HepG2 (cell line): ENCODE results near the gene TBC1D22A. TPM values are rescaled to one million over a fixed set of nuclear protein-coding genes. Genes with fewer than 3 reads are reported as not detected.

Experiments used
- ATAC-seq: fragments of 200-7000 bp; cut with Tn5 transposase; 3 replicates; pipeline ENCODE4 v1.9.1; 2020; ENCODE audit warnings: mild to moderate bottlenecking, moderate library complexity
- BruUV-seq: library from RNA; stranded (reverse); fragments of 400-500 nt; replicated peaks from 2 replicates; lab custom pipeline; 2021; lab: Mats Ljungman, UMichigan
- CTCF ChIA-PET: fragments of 300-600 bp; formaldehyde crosslinking; extraction: SDS; loops from one replicate; lab custom pipeline; 2021; ENCODE audit warnings: low total read pairs, inconsistent platforms, low intra/inter-chr PET ratio; lab: Yijun Ruan, JAX
- POLR2A ChIA-PET: fragments of 350-600 bp; sonication (Branson Sonifier 250); formaldehyde crosslinking; loops from one replicate; lab custom pipeline; 2020; ENCODE audit warnings: antibody characterized with exemption, inconsistent platforms; lab: Yijun Ruan, JAX
- DNase-seq: peaks from one replicate; pipeline ENCODE4 v3.0.0-alpha.2; 2015; ENCODE audit warnings: low spot score
- FAIRE-seq: peaks from 3 replicates; lab custom pipeline; 2011; peaks lifted over from hg19 to GRCh38; lab: Jason Lieb, UNC
- H2AFZ ChIP-seq: one replicate; pipeline ENCODE4 v1.6.1; 2011; ENCODE audit warnings: low read length, inconsistent platforms
- H3K27ac ChIP-seq: fragments of 300-600 bp; 3 replicates; pipeline ENCODE4 v1.8.0; 2011; ENCODE audit warnings: mixed run types, mild to moderate bottlenecking, mixed read lengths, low read length, inconsistent platforms; ENCODE audit not compliant: insufficient read depth; ENCODE audit errors: extremely low read length
- H3K27me3 ChIP-seq, 2 experiments: fragments of 200-600 bp in 1 of 2; 2 replicates in 1 of 2; 3 replicates in 1 of 2; pipeline versions ENCODE4 v1.6.0 to v1.8.0; 2011; ENCODE audit warnings: low read length in 2 of 2, mild to moderate bottlenecking in 2 of 2, moderate library complexity in 2 of 2, inconsistent platforms in 1 of 2; ENCODE audit not compliant: insufficient read depth in 2 of 2, control insufficient read depth in 1 of 2
- H3K36me3 ChIP-seq, 2 experiments: fragments of 200-600 bp in 1 of 2; replicated peaks in 1 of 2; 2 replicates in 1 of 2; 3 replicates in 1 of 2; pipeline versions ENCODE4 v1.5.1 to v1.8.0; 2011; ENCODE audit warnings: low read length in 2 of 2, inconsistent platforms in 1 of 2; ENCODE audit not compliant: insufficient read depth in 2 of 2, control insufficient read depth in 1 of 2
- H3K4me1 ChIP-seq: 2 replicates; pipeline ENCODE4 v1.5.1; 2012; ENCODE audit warnings: low read length, inconsistent platforms; ENCODE audit not compliant: insufficient read depth
- H3K4me2 ChIP-seq: 2 replicates; pipeline ENCODE4 v1.6.0; 2011; ENCODE audit warnings: low read depth, low read length, inconsistent platforms
- H3K4me3 ChIP-seq, 3 experiments: fragments of 200-600 bp in 1 of 3; sonication (generic), shearing (Covaris generic) in 1 of 3; replicated peaks in 1 of 3; 2 replicates each; pipeline ENCODE4 v1.5.1; 2011 to 2016; ENCODE audit warnings: low read length in 3 of 3, inconsistent platforms in 2 of 3, low read depth in 2 of 3, mild to moderate bottlenecking in 2 of 3, control low read depth in 1 of 3, mixed read lengths in 1 of 3; ENCODE audit not compliant: insufficient read depth in 1 of 3
- H3K79me2 ChIP-seq: one replicate; pipeline ENCODE4 v1.6.1; 2011; ENCODE audit warnings: low read length, inconsistent platforms; ENCODE audit not compliant: insufficient read depth
- H3K9ac ChIP-seq: 2 replicates; pipeline ENCODE4 v1.6.0; 2011; ENCODE audit warnings: mild to moderate bottlenecking, low read depth, low read length, inconsistent platforms; ENCODE audit not compliant: insufficient read depth
- H3K9me3 ChIP-seq: 2 replicates; pipeline ENCODE4 v1.5.1; 2012; ENCODE audit warnings: mild to moderate bottlenecking, low read length
- H4K20me1 ChIP-seq: 2 replicates; pipeline ENCODE4 v1.6.0; 2011; ENCODE audit warnings: inconsistent platforms, mild to moderate bottlenecking, low read length, moderate library complexity; ENCODE audit not compliant: insufficient read depth
- GTF2F1 ChIP-seq: fragments of 150-350 bp; IDR thresholded peaks from 2 replicates; pipeline ENCODE4 v1.6.1; 2014; ENCODE audit warnings: low read length
- NR2F6 ChIP-seq, 2 experiments: IDR thresholded peaks; 2 replicates each; pipeline ENCODE4 v1.6.1; 2016; ENCODE audit warnings: antibody characterized with exemption in 1 of 2, mild to moderate bottlenecking in 1 of 2
- TARDBP ChIP-seq: sonication (generic); formaldehyde crosslinking; IDR thresholded peaks from 2 replicates; pipeline ENCODE4 v1.8.0; 2022; ENCODE audit warnings: mild to moderate bottlenecking, missing genetic modification reagents
- ZNF160 ChIP-seq: sonication (generic); formaldehyde crosslinking; IDR thresholded peaks from 2 replicates; pipeline ENCODE4 v1.8.0; 2022; ENCODE audit warnings: mild to moderate bottlenecking, inconsistent platforms, missing genetic modification reagents
- ZNF501 ChIP-seq: sonication (generic); formaldehyde crosslinking; IDR thresholded peaks from 2 replicates; pipeline ENCODE4 v1.5.1; 2020; ENCODE audit warnings: mild to moderate bottlenecking, moderate library complexity, missing genetic modification reagents
- ZNF616 ChIP-seq: sonication (generic); formaldehyde crosslinking; IDR thresholded peaks from 2 replicates; pipeline ENCODE4 v1.5.0; 2020; ENCODE audit warnings: low read depth, mild to moderate bottlenecking, missing genetic modification reagents
- ZNF7 ChIP-seq: IDR thresholded peaks from 2 replicates; pipeline ENCODE4 v1.6.1; 2016; ENCODE audit warnings: missing biosample characterization, missing genetic modification reagents
- ZNF883 ChIP-seq: sonication (generic); formaldehyde crosslinking; IDR thresholded peaks from 2 replicates; pipeline ENCODE4 v1.5.1; 2020; ENCODE audit warnings: mild to moderate bottlenecking, missing genetic modification reagents; ENCODE audit errors: not compliant biosample characterization
- WGBS: methylation state at CpG from one replicate; pipeline ENCODE4 v1.1.6; 2017; ENCODE audit warnings: low lambda C conversion rate; 5-methylcytosine and 5-hydroxymethylcytosine counted together
- in situ Hi-C: cut with HindIII; loops from 2 replicates; pipeline ENCODE4 v1.10.0; 2017; ENCODE audit warnings: low pct_unique_long_range_greater_than_20kb; ENCODE audit not compliant: extremely low pct_ligation_motif_present
- intact Hi-C: fragments of 100-400 bp; cut with micrococcal nuclease; formaldehyde crosslinking; loops from one replicate; pipeline ENCODE4 v1.10.0; 2022; ENCODE audit not compliant: unreplicated experiment
- polyA plus RNA-seq, 8 experiments: library from polyadenylated mRNA; depleted of rRNA in 3 of 8; stranded (reverse) in 7 of 8; unstranded in 1 of 8; fragments of >200 nt; fragmentation: Illumina TruSeq in 4 of 8; extraction: Trizol in 4 of 8; gene quantifications; 2 replicates each; pipeline versions ENCODE4 v1.2.1 to v1.2.3, GENCODE V29; 2011 to 2016; ENCODE audit warnings: low read depth in 4 of 8, missing spikeins in 1 of 8, mixed read lengths in 1 of 8; ENCODE audit not compliant: insufficient read depth in 1 of 8
- total RNA-seq, 5 experiments: library from RNA; depleted of rRNA; stranded (reverse); fragments of >200 nt; fragmentation: Illumina TruSeq; extraction: Trizol; gene quantifications; 2 replicates each; pipeline ENCODE4 v1.2.3, GENCODE V29; 2016; ENCODE audit warnings: low read depth in 1 of 5
- TF ChIP-seq, protein P1 (sequence below): sonication (generic); formaldehyde crosslinking; IDR thresholded peaks from 2 replicates; pipeline ENCODE4 v1.9.0; 2021; ENCODE audit warnings: missing genetic modification reagents, borderline replicate concordance
- TF ChIP-seq, protein P2 (sequence below): sonication (generic); formaldehyde crosslinking; IDR thresholded peaks from 2 replicates; pipeline ENCODE4 v1.4.0; 2020; ENCODE audit warnings: missing genetic modification reagents

Gene TBC1D22A
- total and polyA plus RNA-seq, 2 of the 13 experiments (the other 11 are each of a cell fraction or from before 2014, with no cell fraction given): 17.3 to 18.0 TPM

- Histone ChIP-seq H3K27ac (peak overlapping the region; percentile 95), H3K9ac (no peak overlapping the region), H3K4me2 (no peak overlapping the region), H3K9me3 (no peaks in the 10 kb centered on the region), H3K4me1 (peaks cover 64% of the 10 kb centered on the region), H3K79me2 (peaks cover 2% of the 10 kb centered on the region), H3K4me3 (no peak overlapping the region), H2AFZ (no peak overlapping the region), H4K20me1 (no peaks in the 10 kb centered on the region), H3K36me3 (peaks cover 1 to 4% of the 10 kb centered on the region in 2 experiments; a peak in 2 of 5 replicates), H3K27me3 (no peaks in the 10 kb centered on the region)
- CTCF ChIA-PET: no interaction called here
- no peak for FAIRE-seq
- 93% methylated on average over 10 of the region's 11 CpGs for WGBS
- no peak for TF ChIP-seq GTF2F1
- intact Hi-C loops: no loop called here
- in situ Hi-C loops: no loop called here
- no peak for ATAC-seq
- POLR2A ChIA-PET: no interaction called here
- DNase-seq: no peak
- BruUV-seq: no TSS peak
Observed at GRCh38 chr22:46933040-46933930, 170.8 kb downstream of the TBC1D22A start.

DNA sequence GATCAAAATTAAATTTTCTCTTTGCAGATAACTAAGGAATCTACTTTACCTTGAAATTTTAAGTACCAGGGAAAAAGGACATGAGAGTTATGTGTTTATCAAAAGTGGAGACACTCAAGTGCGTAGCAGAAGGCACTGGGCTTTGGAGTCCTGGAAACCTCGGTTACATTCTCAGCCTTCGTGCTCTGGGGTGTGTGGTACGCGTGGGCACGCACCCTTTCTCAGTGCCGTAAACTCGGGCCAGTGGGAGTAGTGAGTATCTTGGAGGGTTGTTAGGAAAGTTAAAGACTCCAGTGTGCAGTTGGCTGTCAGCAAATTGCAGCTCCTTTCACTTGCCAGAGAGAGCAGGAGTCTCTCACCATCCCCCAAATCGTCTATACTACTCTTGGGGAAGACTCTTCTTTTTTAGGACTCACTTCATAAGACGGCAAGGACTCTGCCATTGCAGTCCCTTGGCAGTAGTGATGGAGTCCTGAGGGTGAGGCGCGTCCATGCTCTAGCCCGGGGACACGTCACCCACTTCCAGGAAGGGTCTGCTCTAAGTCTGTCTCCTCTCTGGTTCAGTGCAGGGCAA, 171.8 kb downstream of the TBC1D22A start:
- DNase-seq: no peak
- peaks cover 65% of the 10 kb centered on the region for H3K4me1 ChIP-seq
- intact Hi-C loops (no loop called here), in situ Hi-C loops (no loop called here)
- peaks cover 2% of the 10 kb centered on the region for H3K79me2 ChIP-seq
- H3K27me3 ChIP-seq: no peaks in the 10 kb centered on the region
- no peaks in the 10 kb centered on the region for H3K9me3 ChIP-seq
- peak overlapping the region; percentile 79 for H3K9ac ChIP-seq
- ChIA-PET POLR2A (interaction anchor here (0.8 to 1.4 kb wide), 6 partner anchors 16 to 136 kb away, joined by 3 to 5 read pairs (median 3); no protein-coding TSS in a partner anchor), CTCF (no interaction called here)
- no peak for ATAC-seq
- no peak for FAIRE-seq
- BruUV-seq: no TSS peak
- peak overlapping the region in 2 of 3 experiments; percentile 47 to 67; a peak in 3 of 6 replicates for H3K4me3 ChIP-seq
- H3K36me3 ChIP-seq: peaks cover 1 to 4% of the 10 kb centered on the region in 2 experiments; a peak in 2 of 5 replicates
- peak overlapping the region; percentile 87 for H3K4me2 ChIP-seq
- no peaks in the 10 kb centered on the region for H4K20me1 ChIP-seq
- no peak overlapping the region for H2AFZ ChIP-seq
- WGBS: 86% methylated on average over 14 of the region's 14 CpGs
- peak overlapping the region; percentile 95 for H3K27ac ChIP-seq
- TF ChIP-seq ZNF160 (CRISPR knock-in tag) (no peak), ZNF883 (CRISPR knock-in tag) (peak; percentile 25), ZNF616 (CRISPR knock-in tag) (no peak), ZNF7 (CRISPR knock-in tag) (no peak), NR2F6 (IDR thresholded peaks at IDR 0.05) (no peak), NR2F6 (CRISPR knock-in tag; IDR thresholded peaks at IDR 0.05) (no peak), TARDBP (no peak), ZNF501 (no peak)
- TF ChIP-seq, protein P1, sequence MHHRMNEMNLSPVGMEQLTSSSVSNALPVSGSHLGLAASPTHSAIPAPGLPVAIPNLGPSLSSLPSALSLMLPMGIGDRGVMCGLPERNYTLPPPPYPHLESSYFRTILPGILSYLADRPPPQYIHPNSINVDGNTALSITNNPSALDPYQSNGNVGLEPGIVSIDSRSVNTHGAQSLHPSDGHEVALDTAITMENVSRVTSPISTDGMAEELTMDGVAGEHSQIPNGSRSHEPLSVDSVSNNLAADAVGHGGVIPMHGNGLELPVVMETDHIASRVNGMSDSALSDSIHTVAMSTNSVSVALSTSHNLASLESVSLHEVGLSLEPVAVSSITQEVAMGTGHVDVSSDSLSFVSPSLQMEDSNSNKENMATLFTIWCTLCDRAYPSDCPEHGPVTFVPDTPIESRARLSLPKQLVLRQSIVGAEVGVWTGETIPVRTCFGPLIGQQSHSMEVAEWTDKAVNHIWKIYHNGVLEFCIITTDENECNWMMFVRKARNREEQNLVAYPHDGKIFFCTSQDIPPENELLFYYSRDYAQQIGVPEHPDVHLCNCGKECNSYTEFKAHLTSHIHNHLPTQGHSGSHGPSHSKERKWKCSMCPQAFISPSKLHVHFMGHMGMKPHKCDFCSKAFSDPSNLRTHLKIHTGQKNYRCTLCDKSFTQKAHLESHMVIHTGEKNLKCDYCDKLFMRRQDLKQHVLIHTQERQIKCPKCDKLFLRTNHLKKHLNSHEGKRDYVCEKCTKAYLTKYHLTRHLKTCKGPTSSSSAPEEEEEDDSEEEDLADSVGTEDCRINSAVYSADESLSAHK (CRISPR knock-in tag): no peak
- TF ChIP-seq, protein P2, sequence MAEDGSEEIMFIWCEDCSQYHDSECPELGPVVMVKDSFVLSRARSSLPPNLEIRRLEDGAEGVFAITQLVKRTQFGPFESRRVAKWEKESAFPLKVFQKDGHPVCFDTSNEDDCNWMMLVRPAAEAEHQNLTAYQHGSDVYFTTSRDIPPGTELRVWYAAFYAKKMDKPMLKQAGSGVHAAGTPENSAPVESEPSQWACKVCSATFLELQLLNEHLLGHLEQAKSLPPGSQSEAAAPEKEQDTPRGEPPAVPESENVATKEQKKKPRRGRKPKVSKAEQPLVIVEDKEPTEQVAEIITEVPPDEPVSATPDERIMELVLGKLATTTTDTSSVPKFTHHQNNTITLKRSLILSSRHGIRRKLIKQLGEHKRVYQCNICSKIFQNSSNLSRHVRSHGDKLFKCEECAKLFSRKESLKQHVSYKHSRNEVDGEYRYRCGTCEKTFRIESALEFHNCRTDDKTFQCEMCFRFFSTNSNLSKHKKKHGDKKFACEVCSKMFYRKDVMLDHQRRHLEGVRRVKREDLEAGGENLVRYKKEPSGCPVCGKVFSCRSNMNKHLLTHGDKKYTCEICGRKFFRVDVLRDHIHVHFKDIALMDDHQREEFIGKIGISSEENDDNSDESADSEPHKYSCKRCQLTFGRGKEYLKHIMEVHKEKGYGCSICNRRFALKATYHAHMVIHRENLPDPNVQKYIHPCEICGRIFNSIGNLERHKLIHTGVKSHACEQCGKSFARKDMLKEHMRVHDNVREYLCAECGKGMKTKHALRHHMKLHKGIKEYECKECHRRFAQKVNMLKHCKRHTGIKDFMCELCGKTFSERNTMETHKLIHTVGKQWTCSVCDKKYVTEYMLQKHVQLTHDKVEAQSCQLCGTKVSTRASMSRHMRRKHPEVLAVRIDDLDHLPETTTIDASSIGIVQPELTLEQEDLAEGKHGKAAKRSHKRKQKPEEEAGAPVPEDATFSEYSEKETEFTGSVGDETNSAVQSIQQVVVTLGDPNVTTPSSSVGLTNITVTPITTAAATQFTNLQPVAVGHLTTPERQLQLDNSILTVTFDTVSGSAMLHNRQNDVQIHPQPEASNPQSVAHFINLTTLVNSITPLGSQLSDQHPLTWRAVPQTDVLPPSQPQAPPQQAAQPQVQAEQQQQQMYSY: no peak
